HFFc6 (cell line): ENCODE data around the gene SLC6A2. TPM values are rescaled to one million over a fixed set of nuclear protein-coding genes. Genes with fewer than 3 reads are reported as not detected.

Experiments used
- DNase-seq: peaks from one replicate; pipeline ENCODE4 v3.0.0-alpha.2; 2018
- H3K27ac Mint-ChIP-seq: 2 replicates; pipeline ENCODE4 v1.8.0; 2020; ENCODE audit warnings: mild to moderate bottlenecking, mixed read lengths
- H3K27me3 Mint-ChIP-seq: 2 replicates; pipeline ENCODE4 v1.8.0; 2021; ENCODE audit warnings: mild to moderate bottlenecking, moderate library complexity, mixed read lengths; ENCODE audit not compliant: insufficient read depth
- H3K36me3 Mint-ChIP-seq: 2 replicates; pipeline ENCODE4 v1.8.0; 2021; ENCODE audit warnings: low read depth, mixed read lengths
- H3K4me1 Mint-ChIP-seq: 2 replicates; pipeline ENCODE4 v1.8.0; 2020; ENCODE audit warnings: low read depth, mixed read lengths
- H3K4me3 Mint-ChIP-seq: 2 replicates; pipeline ENCODE4 v1.8.0; 2020; ENCODE audit warnings: mild to moderate bottlenecking, moderate library complexity, mixed read lengths
- H3K9me3 Mint-ChIP-seq: 2 replicates; pipeline ENCODE4 v1.8.0; 2020; ENCODE audit warnings: mild to moderate bottlenecking, mixed read lengths
- total RNA-seq, 6 experiments: library from RNA; stranded (reverse); fragmentation: NEBNext Ultra II Directional; extraction: Animal tissue kit (Norgen Biotek cat#: 25700); gene quantifications; 2 replicates in 1 of 6; 3 replicates in 5 of 6; pipeline ENCODE4 v1.2.3, GENCODE V29; 2021
- TF ChIP-seq, protein P1 (sequence below): fragments of 200-600 bp; sonication (generic); IDR thresholded peaks from 2 replicates; pipeline ENCODE4 v1.5.0; 2021; ENCODE audit warnings: antibody characterized with exemption, mild to moderate bottlenecking

The SLC6A2 gene
- total RNA-seq, 6 experiments from 2014 or later = not detected

DNA sequence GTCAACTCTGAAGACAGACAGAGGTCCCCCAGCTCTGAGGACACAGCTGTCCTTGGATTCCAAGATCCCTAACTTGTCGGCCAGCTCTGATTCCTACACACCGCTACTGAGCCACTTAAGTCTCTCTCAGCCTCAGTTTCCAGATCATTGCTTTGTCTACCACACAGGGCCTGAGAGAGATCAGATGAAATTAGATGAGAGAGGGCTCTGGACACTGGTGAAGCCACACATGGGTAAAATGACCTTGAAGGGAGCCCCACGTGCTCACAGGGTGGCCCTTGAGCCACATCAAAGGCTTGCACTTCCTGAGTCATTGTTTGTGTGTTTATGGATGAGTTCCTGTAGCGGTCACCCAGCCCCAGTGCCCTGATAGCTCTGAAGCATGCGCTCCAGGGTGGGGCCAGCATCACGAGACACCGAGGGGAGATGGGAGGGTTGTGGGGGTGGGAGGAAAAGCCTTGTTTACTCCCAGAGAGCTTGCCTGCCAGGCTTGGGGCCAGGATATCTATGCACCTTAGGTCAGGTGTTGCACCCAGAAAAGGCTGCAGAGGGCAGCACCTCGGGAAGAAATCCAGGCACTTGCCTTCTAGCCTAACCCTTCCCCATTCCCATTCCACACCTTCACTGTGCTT lies 32.7 kb upstream of the SLC6A2 start:
- Mint-ChIP-seq H3K36me3 (no peaks in the 10 kb centered on the region), H3K27me3 (peaks cover 11% of the 10 kb centered on the region; the same call in 1 of the 2 replicates), H3K27ac (no peak overlapping the region), H3K4me1 (peaks cover 6% of the 10 kb centered on the region; the same call in 1 of the 2 replicates), H3K9me3 (no peaks in the 10 kb centered on the region), H3K4me3 (no peak overlapping the region)
- TF ChIP-seq, protein P1, sequence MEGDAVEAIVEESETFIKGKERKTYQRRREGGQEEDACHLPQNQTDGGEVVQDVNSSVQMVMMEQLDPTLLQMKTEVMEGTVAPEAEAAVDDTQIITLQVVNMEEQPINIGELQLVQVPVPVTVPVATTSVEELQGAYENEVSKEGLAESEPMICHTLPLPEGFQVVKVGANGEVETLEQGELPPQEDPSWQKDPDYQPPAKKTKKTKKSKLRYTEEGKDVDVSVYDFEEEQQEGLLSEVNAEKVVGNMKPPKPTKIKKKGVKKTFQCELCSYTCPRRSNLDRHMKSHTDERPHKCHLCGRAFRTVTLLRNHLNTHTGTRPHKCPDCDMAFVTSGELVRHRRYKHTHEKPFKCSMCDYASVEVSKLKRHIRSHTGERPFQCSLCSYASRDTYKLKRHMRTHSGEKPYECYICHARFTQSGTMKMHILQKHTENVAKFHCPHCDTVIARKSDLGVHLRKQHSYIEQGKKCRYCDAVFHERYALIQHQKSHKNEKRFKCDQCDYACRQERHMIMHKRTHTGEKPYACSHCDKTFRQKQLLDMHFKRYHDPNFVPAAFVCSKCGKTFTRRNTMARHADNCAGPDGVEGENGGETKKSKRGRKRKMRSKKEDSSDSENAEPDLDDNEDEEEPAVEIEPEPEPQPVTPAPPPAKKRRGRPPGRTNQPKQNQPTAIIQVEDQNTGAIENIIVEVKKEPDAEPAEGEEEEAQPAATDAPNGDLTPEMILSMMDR = peak; percentile 40; the same call in 1 of the 2 replicates
- DNase-seq = no peak

DNA sequence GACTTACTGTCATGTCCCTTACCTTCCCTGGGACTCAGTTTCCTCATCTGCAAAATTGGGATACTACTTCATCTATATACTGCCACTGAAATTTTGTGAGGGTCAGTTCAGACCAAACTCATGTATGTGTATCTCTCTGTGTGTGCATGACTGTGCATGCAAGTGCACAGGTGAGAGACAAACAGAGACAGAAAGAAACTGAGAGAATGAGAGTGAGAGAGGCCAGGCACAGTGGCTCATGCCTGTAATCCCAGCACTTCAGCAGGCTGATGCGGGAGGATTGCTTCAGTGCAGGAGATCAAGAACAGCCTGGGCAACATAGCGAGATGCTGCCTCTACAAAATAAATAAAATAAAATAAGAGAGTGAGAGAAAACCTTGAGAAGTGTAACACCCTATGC lies 32.1 kb upstream of the SLC6A2 start:
- Mint-ChIP-seq H3K27me3 (peaks cover 9% of the 10 kb centered on the region; the same call in 1 of the 2 replicates), H3K4me1 (peaks cover 6% of the 10 kb centered on the region; the same call in 1 of the 2 replicates), H3K4me3 (no peak overlapping the region), H3K27ac (no peak overlapping the region), H3K9me3 (no peaks in the 10 kb centered on the region), H3K36me3 (no peaks in the 10 kb centered on the region)
- no peak for DNase-seq
- TF ChIP-seq, protein P1 = no peak

DNA sequence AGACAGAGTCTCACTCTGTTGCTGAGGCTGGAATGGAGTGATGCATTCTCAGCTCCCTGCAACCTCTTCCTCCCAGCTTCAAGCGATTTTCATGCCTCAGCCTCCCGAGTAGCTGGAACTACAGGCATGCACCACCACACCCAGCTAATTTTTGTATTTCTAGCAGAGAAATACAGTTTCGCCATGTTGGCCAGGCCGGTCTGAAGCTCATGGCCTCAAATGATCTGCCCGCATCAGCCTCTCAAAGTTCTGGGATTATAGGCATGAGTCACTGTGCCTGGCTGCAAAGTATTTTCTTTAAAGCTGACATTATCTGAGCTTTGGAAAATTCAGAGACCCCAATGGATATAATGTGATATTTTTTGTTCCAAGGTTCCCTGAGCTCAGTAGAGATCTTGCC lies 31.1 kb upstream of the SLC6A2 start:
- no peaks in the 10 kb centered on the region for H3K36me3 Mint-ChIP-seq
- DNase-seq = no peak
- no peak overlapping the region for H3K27ac Mint-ChIP-seq
- TF ChIP-seq, protein P1 = no peak
- H3K4me1 Mint-ChIP-seq = peaks cover 6% of the 10 kb centered on the region; the same call in 1 of the 2 replicates
- no peaks in the 10 kb centered on the region for H3K9me3 Mint-ChIP-seq
- H3K27me3 Mint-ChIP-seq = peaks cover 8% of the 10 kb centered on the region; the same call in 1 of the 2 replicates
- no peak overlapping the region for H3K4me3 Mint-ChIP-seq

DNA sequence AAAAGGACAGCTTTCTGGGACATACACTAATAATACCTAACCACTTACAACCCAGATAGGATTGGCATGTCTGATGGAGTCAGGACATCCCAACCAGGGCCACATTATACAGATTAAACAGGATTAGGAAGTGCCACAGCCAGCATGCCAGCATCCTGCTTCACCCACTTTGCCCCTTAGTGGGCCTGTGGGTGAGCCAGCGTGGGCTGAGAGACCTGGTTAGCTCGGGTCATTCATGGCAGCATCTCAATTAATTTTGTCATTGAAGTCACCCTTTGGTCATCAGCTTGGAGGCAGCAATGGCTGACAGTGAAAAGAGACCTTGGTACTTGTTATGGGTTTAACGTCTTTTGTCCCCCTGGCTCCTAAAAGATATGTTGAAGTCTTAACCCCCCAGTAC lies 29.9 kb upstream of the SLC6A2 start:
- DNase-seq = no peak
- Mint-ChIP-seq H3K4me3 (no peak overlapping the region), H3K27me3 (peaks cover 6% of the 10 kb centered on the region; the same call in 1 of the 2 replicates), H3K36me3 (no peaks in the 10 kb centered on the region), H3K27ac (no peak overlapping the region), H3K9me3 (no peaks in the 10 kb centered on the region), H3K4me1 (peaks cover 6% of the 10 kb centered on the region; the same call in 1 of the 2 replicates)
- TF ChIP-seq, protein P1 = no peak

DNA sequence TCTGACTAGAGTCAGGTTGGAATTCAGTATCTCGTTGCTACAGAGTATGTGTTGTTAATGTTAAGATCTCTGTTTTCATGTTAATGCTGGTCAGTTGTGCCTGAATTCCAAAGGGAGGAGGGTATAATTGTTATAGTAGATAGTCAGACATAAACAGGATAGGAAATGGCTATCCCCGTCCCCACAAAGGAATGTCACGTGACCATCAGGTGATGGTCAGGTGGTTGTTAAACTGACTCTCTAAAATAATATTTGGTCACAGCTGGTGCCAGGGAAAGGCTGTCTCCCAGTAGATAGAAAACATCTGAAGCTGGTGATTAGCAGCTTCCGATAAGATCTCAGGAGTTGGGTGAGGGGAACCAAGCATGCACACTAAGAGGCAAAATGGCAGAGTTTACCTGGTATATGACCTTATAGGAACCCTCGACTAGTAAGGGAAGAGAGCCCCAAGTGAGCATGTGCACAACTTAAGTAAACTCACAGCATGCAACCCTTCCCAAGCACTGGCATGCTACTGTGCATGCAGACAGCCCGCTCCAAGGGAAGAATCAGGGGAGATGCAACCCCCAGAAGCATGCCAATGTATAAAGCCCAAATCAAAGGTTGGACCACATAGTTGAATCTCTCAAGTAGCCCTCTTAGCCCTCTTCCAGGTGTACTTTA lies 27.4 kb upstream of the SLC6A2 start:
- Mint-ChIP-seq H3K9me3 (no peaks in the 10 kb centered on the region), H3K4me1 (no peaks in the 10 kb centered on the region), H3K27me3 (peaks cover 6% of the 10 kb centered on the region; the same call in 1 of the 2 replicates), H3K4me3 (no peak overlapping the region), H3K36me3 (no peaks in the 10 kb centered on the region), H3K27ac (no peak overlapping the region)
- no peak for DNase-seq
- TF ChIP-seq, protein P1 = no peak
